K562 (cell line): Measurements from ENCODE around the gene SNW1. TPM values are rescaled to one million over a fixed set of nuclear protein-coding genes. Genes with fewer than 3 reads are reported as not detected.
"Not testable (repeated sequence)": the region's sequence is repeated elsewhere in the genome, so short reads cannot be mapped to it uniquely, and the experiment has no call there.

ENCODE experiments used
- ATAC-seq: fragments of 200-7000 bp; cut with Tn5 transposase; 3 replicates; pipeline ENCODE4 v1.9.1; 2020; ENCODE audit warnings: moderate library complexity
- BruUV-seq: library from RNA; stranded (reverse); fragments of 400-500 nt; replicated peaks from 2 replicates; lab custom pipeline; 2021; lab: Mats Ljungman, UMichigan
- CTCF ChIA-PET: fragments of 300-600 bp; formaldehyde crosslinking; extraction: SDS; loops from one replicate; lab custom pipeline; 2021; ENCODE audit warnings: low intra/inter-chr PET ratio; lab: Yijun Ruan, JAX
- POLR2A ChIA-PET: fragments of 300-600, 350-650 bp; sonication (Branson Sonifier 250); formaldehyde crosslinking; extraction: SDS; loops from one replicate; lab custom pipeline; 2021; ENCODE audit warnings: antibody characterized with exemption, inconsistent platforms; lab: Yijun Ruan, JAX
- DNase-seq, 4 experiments: peaks; one replicate each; pipeline versions ENCODE4 v3.0.0 to v3.0.0-alpha.2; 2011 to 2018; ENCODE audit warnings: low spot score in 3 of 4, mixed read lengths in 3 of 4; ENCODE audit errors: extremely low read depth in 1 of 4
- FAIRE-seq: peaks from 2 replicates; lab custom pipeline; 2011; peaks lifted over from hg19 to GRCh38; lab: Jason Lieb, UNC
- H2AFZ ChIP-seq: 2 replicates; pipeline ENCODE4 v1.6.0; 2011; ENCODE audit warnings: low read depth, low read length, control low read depth, inconsistent platforms
- H3K27ac ChIP-seq: fragments of 200-600 bp; 3 replicates; pipeline ENCODE4 v1.8.0; 2011; ENCODE audit warnings: low read depth, mild to moderate bottlenecking, control low read depth, inconsistent platforms, low read length, moderate library complexity, mixed read lengths; ENCODE audit errors: extremely low read depth
- H3K27me3 ChIP-seq, 2 experiments: fragments of 300-600 bp in 1 of 2; 2 replicates in 1 of 2; 3 replicates in 1 of 2; pipeline versions ENCODE4 v1.6.0 to v1.8.0; 2011; ENCODE audit warnings: inconsistent platforms in 2 of 2, low read length in 2 of 2, mild to moderate bottlenecking in 1 of 2, mixed read lengths in 1 of 2, moderate library complexity in 1 of 2; ENCODE audit not compliant: control insufficient read depth in 2 of 2, insufficient read depth in 2 of 2
- H3K36me3 ChIP-seq: fragments of 300-600 bp; 3 replicates; pipeline ENCODE4 v1.8.0; 2011; ENCODE audit warnings: mild to moderate bottlenecking, low read length, inconsistent platforms; ENCODE audit not compliant: control insufficient read depth, insufficient read depth
- H3K4me1 ChIP-seq, 2 experiments: fragments of 200-600 bp in 1 of 2; replicated peaks in 1 of 2; 2 replicates in 1 of 2; 3 replicates in 1 of 2; pipeline versions ENCODE4 v1.5.1 to v1.8.0; 2011; ENCODE audit warnings: inconsistent platforms in 2 of 2, low read length in 2 of 2, mild to moderate bottlenecking in 1 of 2, mixed read lengths in 1 of 2, moderate library complexity in 1 of 2; ENCODE audit not compliant: control insufficient read depth in 2 of 2, insufficient read depth in 2 of 2
- H3K4me2 ChIP-seq: 2 replicates; pipeline ENCODE4 v1.6.1; 2011; ENCODE audit warnings: low read length, control low read depth, inconsistent platforms, mixed read lengths; ENCODE audit not compliant: insufficient read depth
- H3K4me3 ChIP-seq: fragments of 200-600 bp; sonication (generic), shearing (Covaris generic); 2 replicates; pipeline ENCODE4 v1.5.1; 2016; ENCODE audit warnings: control low read depth, inconsistent platforms
- H3K79me2 ChIP-seq: fragments of 200-600 bp; 3 replicates; pipeline ENCODE4 v1.8.0; 2011; ENCODE audit warnings: low read length, inconsistent platforms; ENCODE audit not compliant: control insufficient read depth, insufficient read depth
- H3K9ac ChIP-seq, 2 experiments: 2 replicates each; pipeline versions ENCODE4 v1.6.0 to v1.6.1; 2011; ENCODE audit warnings: low read depth in 2 of 2, low read length in 2 of 2, control low read depth in 1 of 2, inconsistent platforms in 1 of 2, mild to moderate bottlenecking in 1 of 2, mixed read lengths in 1 of 2; ENCODE audit not compliant: insufficient read depth in 1 of 2
- H3K9me1 ChIP-seq: one replicate; pipeline ENCODE4 v1.6.0; 2011; ENCODE audit warnings: inconsistent platforms, mild to moderate bottlenecking, low read length, moderate library complexity; ENCODE audit not compliant: control insufficient read depth, insufficient read depth
- H3K9me3 ChIP-seq: replicated peaks from 2 replicates; pipeline ENCODE4 v1.5.1; 2011; ENCODE audit warnings: low read depth, low read length, inconsistent platforms; ENCODE audit not compliant: control insufficient read depth, insufficient read depth
- H4K20me1 ChIP-seq: replicated peaks from 2 replicates; pipeline ENCODE4 v1.6.1; 2011; ENCODE audit warnings: low read length, inconsistent platforms, mixed read lengths; ENCODE audit not compliant: control insufficient read depth, insufficient read depth
- CBX2 ChIP-seq: fragments of 200-600 bp; sonication (generic); IDR thresholded peaks from one replicate; pipeline ENCODE4 v1.6.1; 2012; ENCODE audit warnings: mild to moderate bottlenecking, low read length, inconsistent platforms; ENCODE audit not compliant: insufficient read depth, poor library complexity, severe bottlenecking
- HNRNPLL ChIP-seq: fragments of 200-400 bp; formaldehyde crosslinking; IDR thresholded peaks from 2 replicates; pipeline ENCODE4 v1.6.1; 2017; ENCODE audit warnings: low read length, low read depth, mild to moderate bottlenecking; ENCODE audit not compliant: poor library complexity, severe bottlenecking
- MAX ChIP-seq: sonication (generic); formaldehyde crosslinking; IDR thresholded peaks from 2 replicates; pipeline ENCODE4 v1.9.0; 2022; ENCODE audit warnings: mild to moderate bottlenecking, missing genetic modification reagents
- POLR2G ChIP-seq: fragments of 200-400 bp; formaldehyde crosslinking; IDR thresholded peaks from 2 replicates; pipeline ENCODE4 v1.6.1; 2017; ENCODE audit warnings: low read depth, mild to moderate bottlenecking, antibody characterized with exemption, low read length, moderate library complexity
- RBFOX2 ChIP-seq: fragments of 200-400 bp; formaldehyde crosslinking; IDR thresholded peaks from 2 replicates; pipeline ENCODE4 v1.6.1; 2017; ENCODE audit warnings: low read depth, mild to moderate bottlenecking, low read length, moderate library complexity
- SIN3B ChIP-seq: fragments of 450-650 bp; IDR thresholded peaks from 2 replicates; pipeline ENCODE4 v1.6.1; 2017; ENCODE audit warnings: low read depth, mild to moderate bottlenecking, moderate library complexity
- SMAD2 ChIP-seq: fragments of 150-350 bp; IDR thresholded peaks from 2 replicates; pipeline ENCODE4 v1.6.1; 2014; ENCODE audit warnings: low read depth, mild to moderate bottlenecking, low read length
- SOX6 ChIP-seq: fragments of 450-650 bp; IDR thresholded peaks from 2 replicates; pipeline ENCODE4 v1.6.1; 2014; ENCODE audit warnings: mild to moderate bottlenecking
- WGBS: fragments of 100-300 bp; shearing (Covaris generic); methylation state at CpG from one replicate; pipeline ENCODE4 v1.1.6; 2016; ENCODE audit warnings: low coverage, mixed read lengths; ENCODE audit not compliant: insufficient coverage; ENCODE audit errors: missing lambda C conversion rate; 5-methylcytosine and 5-hydroxymethylcytosine counted together
- in situ Hi-C: fragments of 300-500 bp; cut with MboI; formaldehyde crosslinking; loops from 4 replicates; pipeline ENCODE4 v1.15.0; 2018; ENCODE audit warnings: inconsistent platforms, mixed read lengths
- intact Hi-C: fragments of 100-400 bp; cut with micrococcal nuclease; formaldehyde crosslinking; loops from 2 replicates; pipeline ENCODE4 v1.14.2; 2022
- polyA plus RNA-seq, 8 experiments: library from polyadenylated mRNA; depleted of rRNA in 4 of 8; stranded (reverse) in 5 of 8; unstranded in 3 of 8; fragments of >200 nt; fragmentation: Nextera tagmentation in 2 of 8; fragmentation: Illumina TruSeq in 1 of 8; extraction: Ambion mirVana in 2 of 8; extraction: Trizol in 1 of 8; gene quantifications; 2 replicates each; pipeline versions ENCODE4 v1.2.1 to v1.2.3, GENCODE V29; 2011 to 2014; ENCODE audit warnings: inconsistent platforms in 1 of 8, missing spikeins in 1 of 8
- total RNA-seq, 7 experiments: library from RNA; depleted of rRNA in 6 of 7; stranded (reverse); fragments of >200 nt in 6 of 7; fragmentation: Illumina TruSeq in 2 of 7; extraction: Trizol in 2 of 7; gene quantifications; 2 replicates each; pipeline versions ENCODE4 v1.2.1 to v1.2.3, GENCODE V29; 2011 to 2021; ENCODE audit warnings: low replicate concordance in 1 of 7

SNW1 gene
- total and polyA plus RNA-seq, 9 of the 15 experiments (the other 6 are each of a cell fraction or from before 2014, with no cell fraction given) = 64.4 to 143 (median 98.2) TPM

GRCh38 chr14:77747425-77747824 is 13.5 kb downstream of the SNW1 start:
- BruUV-seq, H3K4me3 ChIP-seq, ATAC-seq, DNase-seq, H3K9me1 ChIP-seq, H3K4me2 ChIP-seq, H3K9ac ChIP-seq, H3K27ac ChIP-seq, H3K27me3 ChIP-seq, H3K9me3 ChIP-seq, H4K20me1 ChIP-seq, POLR2A ChIA-PET, H2AFZ ChIP-seq, CTCF ChIA-PET, in situ Hi-C loops, intact Hi-C loops, FAIRE-seq, H3K79me2 ChIP-seq, H3K4me1 ChIP-seq: not testable (repeated sequence)
- H3K36me3 ChIP-seq = peaks cover 65% of the 10 kb centered on the region
- no CpG with 5 or more reads among the region's 33 CpGs for WGBS
- TF ChIP-seq RBFOX2 = 0 out of 2 replicates have a peak, but pooled peaks have one; percentile 29
- TF ChIP-seq POLR2G = 0 out of 2 replicates have a peak, but pooled peaks have one; percentile 19
- TF ChIP-seq, all 486 proteins: peak for 2; not testable (repeated sequence) for 484

- peaks cover 61% of the 10 kb centered on the region for H3K36me3 ChIP-seq
- 90% methylated on average over 3 of the region's 4 CpGs for WGBS
- no peaks in the 10 kb centered on the region for H3K27me3 ChIP-seq
- ATAC-seq (no peak), DNase-seq (no peak), FAIRE-seq (no peak)
- no peak overlapping the region for H3K4me2 ChIP-seq
- intact Hi-C loops (no loop called here), in situ Hi-C loops (no loop called here)
- BruUV-seq = no TSS peak
- no peak overlapping the region for H3K9ac ChIP-seq
- H3K9me1 ChIP-seq = no peaks in the 10 kb centered on the region
- TF ChIP-seq SMAD2 (no peak), CBX2 (no peak), HNRNPLL (no peak), SOX6 (no peak), SIN3B (no peak), MAX (CRISPR knock-in tag) (no peak)
- no peak overlapping the region for H2AFZ ChIP-seq
- no peaks in the 10 kb centered on the region for H3K4me1 ChIP-seq
- H4K20me1 ChIP-seq = no peaks in the 10 kb centered on the region
- no peak overlapping the region for H3K4me3 ChIP-seq
- H3K9me3 ChIP-seq = no peaks in the 10 kb centered on the region
- no peak overlapping the region for H3K27ac ChIP-seq
- CTCF ChIA-PET = no interaction called here
- H3K79me2 ChIP-seq = peaks cover 5% of the 10 kb centered on the region; the same call in 2 of the 3 replicates
- POLR2A ChIA-PET = interaction anchor here (0.8 kb wide), 1 partner anchor 8 kb away, joined by 3 read pairs; no protein-coding TSS in a partner anchor
Measured at GRCh38 chr14:77746064-77746702, 14.8 kb downstream of the SNW1 start.
